GM18909 (cell line): ENCODE data around the gene BAZ1A.

ENCODE experiments used
- ATAC-seq: cut with Tn5 transposase; IDR thresholded peaks from one replicate; pipeline ENCODE4 v1.9.1; 2021; ENCODE audit warnings: mild to moderate bottlenecking; ENCODE audit not compliant: unreplicated experiment, poor library complexity

BAZ1A gene

GRCh38 chr14:34732802-34733201, 142.4 kb downstream of the BAZ1A start:
- ATAC-seq: no peak

- no peak for ATAC-seq
Measured at GRCh38 chr14:34723867-34724266, 151.3 kb downstream of the BAZ1A start.

GRCh38 chr14:34722723-34723545, 152.2 kb downstream of the BAZ1A start:
- ATAC-seq: no peak

GRCh38 chr14:34721129-34721528, 154.0 kb downstream of the BAZ1A start:
- no peak for ATAC-seq

- no peak for ATAC-seq
Measured at GRCh38 chr14:34718750-34719304, 156.3 kb downstream of the BAZ1A start.

GRCh38 chr14:34715127-34715863, 159.9 kb downstream of the BAZ1A start:
- ATAC-seq: no peak

GRCh38 chr14:34714320-34715126, 160.6 kb downstream of the BAZ1A start, which contains the start of gene CFL2:
CFL2 (minus strand) TSS chr14:34714593; CDS start chr14:34714540, 53 bp downstream.
- peak; percentile 95 for ATAC-seq

GRCh38 chr14:34713681-34714319, 161.4 kb downstream of the BAZ1A start:
- peak; percentile 14 for ATAC-seq

- ATAC-seq: no peak
Measured at GRCh38 chr14:34713122-34713680, 162.0 kb downstream of the BAZ1A start.

GRCh38 chr14:34711796-34712712, 163.1 kb downstream of the BAZ1A start:
- no peak for ATAC-seq

GRCh38 chr14:34711169-34711568, 164.0 kb downstream of the BAZ1A start:
- ATAC-seq: no peak

GRCh38 chr14:34710744-34711143, 164.4 kb downstream of the BAZ1A start:
- ATAC-seq: no peak

GRCh38 chr14:34710006-34710405, 165.2 kb downstream of the BAZ1A start:
- ATAC-seq: no peak

- no peak for ATAC-seq
Measured at GRCh38 chr14:34707722-34708121, 167.4 kb downstream of the BAZ1A start.
